PC-9 (cell line): ENCODE data around the gene CKB.

ENCODE experiments used
- CTCF ChIP-seq: fragments of 200-600 bp; sonication (generic); conservative IDR thresholded peaks from 2 replicates; pipeline ENCODE4 v1.6.1; 2017; ENCODE audit warnings: mixed run types, antibody characterized with exemption, mild to moderate bottlenecking, moderate library complexity
- EZH2 ChIP-seq: fragments of 200-600 bp; sonication (generic); IDR thresholded peaks from 2 replicates; pipeline ENCODE4 v1.8.0; 2017; ENCODE audit warnings: antibody characterized with exemption, low read depth

- TF ChIP-seq CTCF, result no peak
- no peak for TF ChIP-seq EZH2
Measured at GRCh38 chr14:103474893-103475292, 47.7 kb downstream of the CKB start.
